Cortex of kidney (tissue), 1 donor: ENCODE measurements around the gene RNF181.
"Not testable (repeated sequence)": the region's sequence is repeated elsewhere in the genome, so short reads cannot be mapped to it uniquely, and the experiment has no call there.

Experiments
- DNase-seq: peaks from one replicate; lab custom pipeline; 2025; lab: John Stamatoyannopoulos, UW

The RNF181 gene, protein sequence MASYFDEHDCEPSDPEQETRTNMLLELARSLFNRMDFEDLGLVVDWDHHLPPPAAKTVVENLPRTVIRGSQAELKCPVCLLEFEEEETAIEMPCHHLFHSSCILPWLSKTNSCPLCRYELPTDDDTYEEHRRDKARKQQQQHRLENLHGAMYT

DNA sequence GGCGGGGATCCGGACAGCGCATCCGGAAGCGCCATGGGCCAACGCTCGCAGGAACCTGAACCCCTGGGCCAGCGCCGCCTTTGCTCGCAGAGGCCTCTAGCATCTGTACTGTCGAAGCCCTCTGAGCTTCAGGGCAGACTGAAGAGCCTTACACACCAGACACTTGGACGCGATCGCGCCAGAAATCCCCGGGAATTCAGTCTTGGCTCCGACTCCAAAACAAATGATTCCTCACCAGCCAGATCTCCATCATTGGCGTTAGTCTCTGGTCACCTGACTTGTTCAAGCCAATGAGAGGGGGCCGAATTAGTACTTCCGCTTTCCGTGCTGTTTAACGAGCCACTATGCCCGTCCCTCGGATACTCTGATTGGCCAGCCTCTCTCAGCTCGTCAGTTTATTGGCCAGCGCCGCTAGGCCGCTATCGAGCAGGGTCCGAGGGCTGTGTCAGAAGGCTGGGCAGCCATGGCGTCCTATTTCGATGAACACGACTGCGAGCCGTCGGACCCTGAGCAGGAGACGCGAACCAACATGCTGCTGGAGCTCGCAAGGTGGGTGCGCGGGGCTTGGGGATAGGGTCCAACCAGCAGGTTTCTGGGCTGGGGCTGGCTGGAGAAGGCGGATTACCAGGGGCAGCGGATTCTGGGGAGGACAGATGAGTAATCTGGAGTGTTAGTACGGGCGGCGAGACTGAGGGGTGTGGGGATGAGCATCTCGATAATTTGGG lies at the start of gene RNF181:
RNF181 (plus strand) TSS at position 445 of the 725 bp plus-strand sequence; CDS start at position 464, 19 bp downstream.
- DNase-seq, result no peak

DNA sequence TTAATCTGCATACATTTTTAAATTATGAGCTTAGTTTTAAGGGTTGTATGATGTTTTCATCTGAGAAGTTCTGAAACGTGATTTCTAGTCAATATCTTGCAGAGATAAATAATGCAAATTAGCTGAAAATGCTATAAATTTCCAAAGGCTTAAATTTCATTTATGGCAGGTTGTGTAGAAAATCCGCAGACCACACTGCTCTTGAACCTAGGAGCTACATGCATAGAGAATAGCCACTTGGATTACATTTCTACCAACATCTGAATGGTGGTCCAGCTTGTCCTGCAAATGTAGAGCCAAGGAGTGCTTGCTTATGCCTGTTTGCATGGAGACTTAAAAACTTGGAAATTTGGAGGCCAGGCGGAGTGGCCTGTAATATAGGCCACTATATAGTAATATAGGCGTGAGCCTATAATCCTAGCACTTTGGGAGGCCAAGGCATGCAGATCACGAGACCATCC lies 49.7 kb upstream of the RNF181 start:
- DNase-seq, result no peak

DNA sequence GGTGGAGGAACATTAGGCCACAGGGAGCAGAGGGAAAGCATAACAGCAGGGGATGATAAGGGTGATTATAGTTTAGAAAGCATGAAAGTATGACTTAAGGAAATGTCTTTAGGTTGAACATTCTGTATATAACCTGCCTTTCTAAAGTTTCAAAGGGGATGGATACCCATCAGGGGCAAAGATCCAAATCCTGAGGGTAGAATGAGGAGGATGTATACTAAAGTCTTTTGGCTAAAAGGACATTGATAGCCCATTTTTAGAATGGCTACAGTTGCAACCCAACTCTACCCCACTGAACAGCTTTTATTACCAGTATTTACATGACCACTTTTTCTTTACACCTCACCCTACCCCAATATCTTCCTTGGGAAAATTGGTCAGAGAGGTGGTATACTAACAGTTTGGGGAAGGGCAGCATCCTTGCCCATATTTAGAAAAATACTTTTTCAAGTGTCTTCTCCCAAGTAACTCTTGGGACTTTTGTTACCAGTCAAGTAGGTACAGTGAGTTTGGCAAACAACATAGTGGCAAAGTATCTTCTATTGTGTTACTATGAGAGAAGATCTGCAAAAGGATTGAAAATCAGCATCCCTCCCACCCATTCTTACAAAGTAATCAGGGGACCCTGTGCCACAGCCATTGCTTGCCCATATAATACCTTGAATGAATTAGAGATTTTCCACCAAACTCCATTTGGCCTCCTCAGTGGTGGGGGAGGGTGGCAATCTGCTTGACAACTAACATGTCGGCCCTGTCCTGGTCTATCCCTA lies 48.3 kb upstream of the RNF181 start:
- no peak for DNase-seq

DNA sequence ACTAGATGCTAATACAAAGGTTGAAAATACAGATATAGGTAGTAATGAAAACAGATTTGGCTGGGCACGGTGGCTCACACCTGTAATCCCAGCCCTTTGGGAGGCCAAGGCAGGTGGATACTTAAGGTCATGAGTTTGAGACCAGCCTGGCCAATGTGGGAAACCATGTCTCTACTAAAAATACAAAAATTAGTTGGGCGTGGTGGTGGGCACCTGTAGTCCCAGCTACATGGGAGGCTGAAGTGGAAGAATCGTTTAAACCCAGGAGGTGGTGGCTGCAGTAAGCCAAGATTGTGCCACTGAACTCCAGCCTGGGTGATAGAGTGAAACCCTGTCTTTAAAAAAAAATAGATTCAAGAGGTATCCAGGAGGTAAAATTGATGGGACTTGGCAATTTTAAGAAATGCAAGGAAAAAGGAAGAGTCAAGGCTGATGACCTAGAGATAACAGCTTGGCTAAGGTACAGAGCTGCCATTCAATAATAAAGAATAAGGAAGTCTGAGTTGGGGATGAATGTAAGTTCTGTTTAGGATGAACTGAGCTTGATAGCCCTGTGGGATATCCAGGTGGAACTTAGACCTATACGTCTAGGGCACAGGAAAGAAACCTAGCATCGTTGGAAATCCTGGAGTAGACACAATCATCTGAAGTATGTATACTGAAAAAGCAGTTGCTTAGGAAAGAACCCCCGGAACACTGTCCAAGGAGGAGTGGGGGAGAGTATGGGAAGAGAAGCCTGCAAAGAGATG lies 47.5 kb upstream of the RNF181 start:
- DNase-seq, result no peak

DNA sequence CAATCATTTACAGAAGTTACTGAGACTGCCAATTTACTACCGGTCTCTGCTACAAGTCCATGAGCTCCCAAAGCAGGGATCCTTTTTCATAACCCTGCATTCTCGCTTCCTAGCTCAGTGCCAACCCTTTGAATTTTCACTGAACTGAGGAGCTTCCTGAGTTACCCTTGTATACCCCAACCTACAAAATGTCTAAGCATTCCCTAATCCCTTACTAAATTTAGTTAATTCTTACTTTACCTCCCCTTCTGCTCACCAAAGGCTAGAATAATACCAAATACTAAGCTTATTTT lies 47.0 kb upstream of the RNF181 start:
- no peak for DNase-seq

DNA sequence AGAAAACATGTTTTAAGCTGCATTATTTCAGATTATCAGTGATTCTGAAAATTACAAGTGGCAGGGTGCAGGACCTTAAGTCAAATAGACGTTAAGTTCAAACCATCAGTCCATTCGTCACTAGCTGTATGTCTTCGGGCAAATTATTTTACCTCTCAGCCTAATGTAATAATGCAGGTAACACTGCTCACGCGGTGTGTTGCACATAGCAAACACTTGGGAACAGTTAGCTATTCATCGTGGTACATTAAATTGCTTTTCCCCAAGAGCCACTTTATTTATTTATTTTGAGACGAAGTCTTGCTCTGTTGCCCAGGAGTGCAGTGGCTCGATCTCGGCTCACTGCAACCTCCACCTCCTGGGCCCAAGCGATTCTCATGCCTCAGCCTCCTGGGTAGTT lies 46.5 kb upstream of the RNF181 start:
- no peak for DNase-seq

DNA sequence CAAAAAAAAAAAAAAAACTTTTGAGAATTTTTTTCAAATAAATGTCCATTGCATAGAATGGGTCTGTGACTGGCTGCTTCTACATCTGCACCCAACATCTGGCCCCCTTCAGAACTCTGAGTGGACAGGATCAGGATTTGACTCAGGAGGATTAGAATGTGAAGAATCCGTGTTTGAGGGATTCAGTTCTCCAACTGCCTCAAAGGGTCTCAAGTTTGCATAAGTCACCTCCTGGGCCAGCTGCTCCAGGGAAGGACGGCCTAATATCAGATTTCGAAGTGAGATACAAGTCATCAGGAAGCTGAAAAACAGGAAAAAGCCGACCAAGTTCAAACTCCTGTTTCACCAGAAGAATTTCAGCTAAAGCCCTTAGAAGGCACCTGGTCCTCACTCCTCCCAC lies 45.7 kb upstream of the RNF181 start:
- no peak for DNase-seq

DNA sequence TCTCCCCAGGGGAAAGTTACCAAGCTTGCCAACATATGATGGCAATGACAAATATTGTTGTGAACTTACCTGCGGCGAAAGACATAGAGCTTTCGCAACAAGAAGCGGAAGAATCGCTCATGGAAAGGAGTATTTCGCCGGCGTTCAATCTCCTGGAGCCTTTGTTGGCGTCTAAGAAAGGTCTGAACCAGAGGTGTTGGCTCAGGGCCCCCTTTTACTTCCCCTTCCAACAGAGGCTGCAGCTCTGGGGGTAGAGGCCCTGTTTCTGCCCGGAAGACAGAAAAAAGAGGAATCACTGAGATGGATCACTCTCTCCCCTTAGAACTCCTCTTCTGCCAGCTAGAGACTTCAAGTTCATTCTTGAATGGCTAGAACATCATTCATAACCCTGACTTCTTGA lies 45.1 kb upstream of the RNF181 start:
- no peak for DNase-seq

DNA sequence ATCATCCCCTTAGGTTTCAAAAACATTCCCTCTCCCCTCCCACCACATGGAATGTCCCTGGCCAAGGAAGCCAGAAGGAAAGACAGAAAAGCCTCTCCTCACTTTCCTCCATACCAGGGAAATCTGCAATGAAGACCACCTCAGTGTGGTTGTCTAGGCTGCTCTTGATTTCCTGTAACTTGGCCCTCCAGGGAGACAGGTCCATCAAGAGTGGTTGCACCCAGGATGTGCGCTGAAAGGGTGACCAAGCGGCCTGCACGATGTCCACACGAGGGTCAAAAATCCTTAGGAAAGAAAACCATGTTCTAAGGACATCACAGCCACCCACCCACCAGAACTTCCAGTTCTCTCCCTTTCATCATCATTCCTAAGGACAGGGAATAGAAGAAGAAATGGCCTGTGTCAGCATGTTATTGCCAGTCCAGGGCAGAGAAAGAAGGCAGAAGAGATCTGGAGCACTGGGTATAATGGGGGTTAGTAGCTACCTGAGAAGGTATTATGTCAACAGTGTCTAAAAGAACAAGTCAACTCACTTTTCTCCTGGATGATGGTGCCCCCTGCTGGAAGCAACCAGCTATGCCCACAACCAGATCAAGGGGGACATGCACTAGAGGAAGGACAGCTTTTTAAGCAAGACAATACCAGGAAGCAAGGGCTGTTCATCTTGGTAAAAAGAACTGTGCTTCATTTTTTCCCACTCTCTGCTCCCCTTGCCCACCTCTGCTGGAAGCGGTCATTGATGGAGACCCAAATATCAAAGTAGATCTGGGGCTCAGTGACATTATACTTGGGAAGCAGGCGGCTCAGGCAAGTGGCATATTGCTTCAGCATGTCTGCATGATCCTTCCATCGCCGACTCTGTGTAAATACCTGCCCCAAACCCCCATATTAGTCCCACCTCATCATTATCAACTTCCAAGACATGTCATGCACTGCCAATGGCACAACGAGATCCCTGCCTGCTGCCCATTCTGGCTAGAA lies 43.6 kb upstream of the RNF181 start:
- DNase-seq, result no peak

DNA sequence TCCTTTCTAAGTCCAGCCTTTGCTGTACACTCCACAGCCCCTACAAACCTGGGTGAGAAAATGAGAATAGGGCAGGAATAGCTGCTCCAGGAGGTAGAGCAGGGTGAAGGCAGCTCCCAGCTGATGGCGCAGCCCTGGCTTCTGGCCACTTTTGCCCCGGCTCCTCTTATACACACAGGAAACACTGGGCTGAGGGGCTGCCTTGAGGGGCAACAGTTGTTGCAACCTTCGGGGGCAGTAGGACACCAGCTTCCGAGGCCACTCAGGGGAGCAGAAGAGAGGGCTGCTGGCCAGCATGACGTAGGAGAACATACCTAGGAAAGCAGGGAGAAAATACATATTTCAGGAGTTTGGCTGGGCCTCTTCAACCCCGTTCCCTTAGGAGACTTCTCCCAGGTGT lies 42.4 kb upstream of the RNF181 start:
- DNase-seq, result no peak

DNA sequence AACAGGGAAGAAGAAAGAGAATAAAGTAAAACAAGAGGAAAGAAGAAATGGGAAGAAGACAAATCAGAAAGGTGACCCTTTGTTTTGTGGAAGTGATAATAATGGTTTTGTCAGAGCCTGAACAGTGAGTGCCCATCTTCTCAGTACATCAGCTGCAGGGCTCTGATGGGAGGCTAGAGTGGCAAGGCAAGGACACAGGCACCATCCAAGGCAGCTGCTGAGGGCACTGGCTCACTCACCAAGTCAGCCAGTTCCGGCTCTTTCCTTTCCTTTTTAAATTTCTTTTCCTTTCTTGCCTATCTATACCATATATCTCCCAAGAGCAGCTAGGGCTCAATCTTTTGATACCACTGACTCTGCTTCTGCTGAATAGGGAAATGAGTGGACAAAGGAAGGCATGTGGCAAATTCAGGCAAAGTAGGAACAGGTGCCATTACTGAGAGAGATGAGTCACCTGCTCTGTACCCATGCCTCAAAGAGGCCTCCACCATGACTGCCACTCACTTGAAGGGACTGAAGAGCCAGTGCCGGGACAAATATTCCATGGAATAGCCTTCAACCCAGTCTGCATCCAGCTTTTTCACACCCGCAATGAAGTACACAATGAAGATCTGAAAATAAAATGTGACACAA lies 40.4 kb upstream of the RNF181 start:
- no peak for DNase-seq

DNA sequence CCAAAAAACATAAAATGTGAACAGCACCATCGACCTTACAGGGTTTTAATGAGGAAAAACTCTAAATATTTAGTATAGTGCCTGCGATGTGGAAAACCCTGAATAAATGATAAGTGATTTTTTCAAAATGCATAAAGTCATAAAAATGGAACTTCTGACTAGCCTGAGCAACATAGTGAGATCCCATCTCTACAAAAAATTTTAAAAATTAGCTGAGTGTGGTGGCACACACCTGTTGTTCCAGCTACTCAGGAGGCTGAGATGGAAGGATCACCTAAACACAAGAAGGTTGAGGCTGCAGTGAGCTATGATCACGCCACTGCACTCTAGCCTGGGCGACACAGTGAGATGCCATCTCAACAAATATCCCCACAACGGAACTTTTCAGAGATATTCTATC lies 38.4 kb upstream of the RNF181 start:
- no peak for DNase-seq

DNA sequence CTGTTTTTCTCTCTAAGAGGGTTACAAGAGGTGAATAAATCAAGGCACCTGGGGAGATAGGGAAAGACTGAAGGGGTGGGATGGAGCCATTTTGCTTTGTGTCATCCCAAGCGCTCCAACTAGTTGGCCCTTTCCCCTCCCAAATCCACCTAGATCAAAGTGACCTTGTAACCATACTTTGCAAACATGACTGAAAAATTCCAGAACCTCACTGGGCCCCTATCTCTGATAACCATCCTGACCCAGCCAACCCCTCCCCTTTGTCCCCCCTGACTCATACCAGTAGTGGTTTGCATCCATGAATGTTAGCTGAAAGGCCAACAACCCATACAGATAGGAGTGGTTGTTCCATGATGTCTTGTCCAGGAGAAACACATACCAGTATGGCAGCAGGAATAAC lies 37.4 kb upstream of the RNF181 start:
- DNase-seq, result no peak

DNA sequence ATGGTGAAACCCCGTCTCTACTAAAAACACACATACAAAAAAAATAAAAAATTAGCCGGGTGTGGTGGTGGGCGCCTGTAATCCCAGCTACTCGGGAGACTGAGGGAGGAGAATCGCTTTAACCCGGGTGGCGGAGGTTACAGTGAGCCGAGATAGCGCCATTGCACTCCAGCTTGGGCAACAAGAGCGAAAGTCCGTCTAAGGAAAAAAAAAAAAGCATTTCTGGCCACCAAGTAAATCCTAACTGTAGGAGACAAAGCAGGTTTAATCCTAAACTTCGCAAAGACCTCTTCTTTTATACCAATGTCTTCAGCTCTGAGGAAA lies 35.2 kb upstream of the RNF181 start:
- not testable (repeated sequence) for DNase-seq

DNA sequence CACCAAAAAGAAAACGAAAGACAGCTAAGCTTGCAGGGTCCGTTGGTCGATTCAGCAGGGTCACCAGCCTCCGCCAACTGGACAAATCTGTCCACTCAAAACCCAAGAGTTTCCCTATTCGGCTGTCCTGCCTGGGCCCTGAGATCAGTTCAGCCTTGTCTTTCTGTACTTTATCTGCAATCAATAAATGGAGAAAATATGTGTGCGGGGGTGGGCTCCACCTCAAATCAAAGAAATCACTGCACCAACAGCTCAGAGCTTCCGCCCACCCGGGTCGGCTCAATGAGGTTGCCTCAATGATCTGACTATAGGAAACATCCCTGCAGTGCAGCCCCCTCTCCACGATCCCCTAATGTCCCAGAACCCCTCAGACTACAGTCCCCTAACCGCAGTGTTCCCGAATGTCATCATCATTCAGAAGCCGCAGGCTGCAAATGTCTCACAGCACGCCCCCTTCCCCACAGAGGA lies 34.7 kb upstream of the RNF181 start:
- DNase-seq, result no peak

DNA sequence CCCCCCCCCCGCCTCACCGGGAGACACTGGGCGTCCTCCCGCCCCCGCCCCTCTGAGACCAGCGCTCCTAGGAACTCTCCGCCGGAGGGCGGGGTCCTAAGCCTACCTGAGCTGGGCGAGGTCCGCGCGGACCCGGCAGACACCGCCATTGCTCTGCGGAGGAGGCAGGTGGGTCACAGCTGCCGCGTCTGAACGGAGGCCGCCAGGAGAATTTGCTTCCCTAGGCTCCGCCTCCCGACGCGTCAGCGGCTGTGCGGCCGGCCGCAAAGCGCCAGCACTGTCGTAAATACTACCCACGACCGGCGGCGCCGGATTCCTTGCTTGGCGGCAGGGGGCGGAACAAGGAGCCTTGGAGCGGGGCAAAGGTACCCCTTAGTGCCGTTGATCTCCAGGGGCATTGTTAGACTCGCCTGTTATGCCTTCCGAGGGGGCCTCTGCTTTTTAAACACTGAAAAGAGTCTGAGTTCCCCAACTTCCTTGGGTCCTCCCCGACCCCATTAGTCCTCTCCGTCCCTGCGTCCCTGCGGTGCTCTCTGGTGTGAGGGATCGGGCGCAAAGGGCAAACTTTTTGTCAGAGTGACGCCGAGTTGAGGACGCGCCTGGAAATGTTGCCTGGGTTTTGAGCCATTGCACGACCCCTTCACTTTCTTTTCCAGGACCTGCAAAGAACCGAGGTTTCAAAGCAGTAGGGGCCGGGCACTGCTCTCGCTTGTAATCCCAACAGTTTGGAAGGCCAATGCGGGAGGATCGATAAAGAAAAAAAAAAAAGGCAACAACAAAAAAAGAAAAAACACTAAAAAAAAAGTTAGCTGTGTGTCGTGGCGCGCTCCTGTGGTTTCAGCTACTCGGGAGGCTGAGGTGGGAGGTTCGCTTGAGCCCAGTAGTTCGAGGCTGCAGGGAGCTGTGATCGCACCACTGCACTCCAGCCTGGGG lies 34.0 kb upstream of the RNF181 start, which contains the start of gene GGCX:
GGCX (minus strand) TSS at position 214 of the 933 bp plus-strand sequence; CDS start at position 149, 65 bp downstream.
- DNase-seq, result no peak

DNA sequence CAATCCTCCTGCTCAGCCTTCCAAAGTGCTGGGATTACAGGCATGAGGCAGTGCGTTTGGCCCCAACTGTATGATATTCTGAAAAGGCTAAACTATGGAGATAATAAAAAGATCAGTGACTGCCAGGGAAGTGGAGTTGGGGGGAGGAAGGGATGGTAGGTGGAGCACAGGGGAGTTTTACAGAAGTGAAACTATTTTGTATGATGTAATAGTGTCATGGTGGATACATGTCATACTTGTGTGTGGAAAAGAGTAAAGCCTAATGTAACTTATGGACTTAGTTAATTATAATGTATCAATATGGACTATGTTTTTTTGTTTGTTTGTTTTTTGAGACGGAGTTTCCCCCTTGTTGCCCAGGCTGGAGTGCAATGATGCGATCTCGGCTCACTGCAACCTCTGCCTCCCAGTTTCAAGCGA lies 31.4 kb upstream of the RNF181 start:
- no peak for DNase-seq

DNA sequence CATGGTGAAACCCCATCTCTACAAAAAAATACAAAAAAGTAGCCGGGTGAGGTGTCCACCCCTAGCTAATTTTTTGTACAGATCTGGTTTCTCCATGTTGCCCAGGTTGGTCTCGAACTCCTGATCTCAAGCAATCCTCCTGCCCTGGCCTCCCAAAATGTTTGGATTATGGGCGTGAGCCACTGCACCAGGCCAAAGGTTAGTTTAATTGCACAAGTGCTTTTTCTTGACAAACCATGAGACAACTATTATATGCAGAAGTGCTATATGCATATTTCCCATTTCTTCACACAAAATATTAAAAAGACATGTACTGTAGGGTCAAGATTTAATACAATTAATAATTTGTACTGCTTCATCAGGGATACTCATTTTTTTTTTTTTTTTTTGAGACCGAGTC lies 29.3 kb upstream of the RNF181 start:
- DNase-seq, result no peak

DNA sequence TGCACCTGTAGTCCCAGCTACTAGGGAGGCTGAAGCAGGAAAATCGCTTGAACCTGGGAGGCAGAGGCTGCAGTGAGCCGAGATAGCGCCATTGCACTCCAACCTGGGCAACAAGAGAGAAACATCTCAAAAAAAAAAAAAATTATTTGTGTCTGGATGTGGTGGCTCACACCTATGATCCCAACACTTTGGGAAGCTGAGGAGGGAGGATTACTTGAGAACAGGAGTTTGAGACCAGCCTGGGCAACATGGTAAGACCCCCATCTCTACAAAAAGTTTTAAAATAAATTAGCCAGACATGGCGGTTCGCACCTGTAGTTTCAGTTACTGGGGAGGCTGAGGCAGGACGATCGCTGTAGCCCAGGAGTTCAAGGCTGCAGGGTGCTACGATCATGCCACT lies 19.8 kb upstream of the RNF181 start:
- DNase-seq, result no peak

DNA sequence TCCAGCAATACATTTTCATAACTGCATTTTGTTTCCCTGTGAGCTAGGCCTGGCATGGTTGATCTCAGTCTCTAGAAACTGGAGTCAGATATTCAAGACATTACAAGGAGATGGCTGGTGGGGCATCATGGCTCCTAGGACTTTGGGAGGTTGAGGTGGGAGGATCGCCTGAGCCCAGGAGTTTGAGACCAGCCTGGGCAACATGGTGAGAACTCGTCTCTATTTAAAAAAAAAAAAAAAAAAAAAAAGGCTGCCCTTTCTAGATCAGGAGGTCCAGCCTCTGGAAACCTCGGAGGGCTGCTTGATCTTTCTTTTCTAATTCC lies 18.5 kb upstream of the RNF181 start:
- DNase-seq, result no peak
